ENCODE data around the gene DRAP1. TPM values are rescaled to one million over a fixed set of nuclear protein-coding genes. Genes with fewer than 3 reads are reported as not detected.
A peak's percentile ranks its signal among the peaks of the same experiment; 100 is the strongest.

DRAP1 gene
- total and polyA plus RNA-seq, 9 of the 15 experiments (the other 6 are each of a cell fraction or from before 2014, with no cell fraction given) = 9.6 to 200 (median 92.9) TPM

DNA sequence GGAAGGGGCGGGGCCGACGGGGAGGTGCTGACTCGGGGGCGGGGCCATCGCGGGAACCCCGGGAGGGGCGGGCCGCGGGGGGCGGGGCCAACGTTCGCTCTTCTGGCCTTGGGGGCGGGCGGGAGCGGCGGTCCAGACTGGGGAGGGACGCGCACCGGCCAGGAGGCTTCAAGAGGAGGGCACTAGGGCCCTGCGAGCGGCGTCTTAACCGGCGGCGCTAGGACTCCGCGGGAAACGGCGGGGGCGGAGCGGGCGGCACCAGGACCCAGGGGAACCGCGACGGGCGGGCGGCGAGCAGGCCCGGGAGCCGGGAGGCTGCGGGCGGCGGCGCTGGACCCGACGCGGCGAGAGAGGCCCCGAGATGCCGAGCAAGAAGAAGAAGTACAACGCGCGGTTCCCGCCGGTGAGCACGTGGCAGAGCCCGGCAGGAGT lies at the start of gene DRAP1 (continued):
- TF ChIP-seq YY1 (IDR thresholded peaks at IDR 0.05; ENCODE audit: borderline replicate concordance in 1 of 3, control insufficient read depth in 1 of 3, extremely low read depth in 1 of 3, insufficient read depth in 3 of 3, insufficient read length in 1 of 3, insufficient replicate concordance in 2 of 3, low read depth in 1 of 3, low read length in 2 of 3) = no peak
- TF ChIP-seq CCAR2 (IDR thresholded peaks at IDR 0.05; ENCODE audit: low read depth, low read length) = no peak
- TF ChIP-seq SRSF9 (IDR thresholded peaks at IDR 0.05; ENCODE audit: borderline replicate concordance, low read depth, low read length) = no peak
- TF ChIP-seq NR1H2 (CRISPR knock-in tag; IDR thresholded peaks at IDR 0.05) = no peak
- TF ChIP-seq GTF2E2 (tag; IDR thresholded peaks at IDR 0.05) = no peak
- no peak for TF ChIP-seq ZNF584 (CRISPR knock-in tag; IDR thresholded peaks at IDR 0.05; ENCODE audit: low read depth)
- TF ChIP-seq DPF2 (IDR thresholded peaks at IDR 0.05) = no peak
- TF ChIP-seq, protein P1, sequence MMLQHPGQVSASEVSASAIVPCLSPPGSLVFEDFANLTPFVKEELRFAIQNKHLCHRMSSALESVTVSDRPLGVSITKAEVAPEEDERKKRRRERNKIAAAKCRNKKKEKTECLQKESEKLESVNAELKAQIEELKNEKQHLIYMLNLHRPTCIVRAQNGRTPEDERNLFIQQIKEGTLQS (IDR thresholded peaks at IDR 0.05) = no peak
- TF ChIP-seq, protein P1 (CRISPR knock-in tag; conservative IDR thresholded peaks at IDR 0.05) = 0 out of 2 replicates have a peak, but pooled peaks have one; percentile 35
- TF ChIP-seq RFX1 (IDR thresholded peaks at IDR 0.05) = no peak
- peak; percentile 94 for TF ChIP-seq MTA3 (IDR thresholded peaks at IDR 0.05; ENCODE audit: borderline replicate concordance)
- TF ChIP-seq, protein P2, sequence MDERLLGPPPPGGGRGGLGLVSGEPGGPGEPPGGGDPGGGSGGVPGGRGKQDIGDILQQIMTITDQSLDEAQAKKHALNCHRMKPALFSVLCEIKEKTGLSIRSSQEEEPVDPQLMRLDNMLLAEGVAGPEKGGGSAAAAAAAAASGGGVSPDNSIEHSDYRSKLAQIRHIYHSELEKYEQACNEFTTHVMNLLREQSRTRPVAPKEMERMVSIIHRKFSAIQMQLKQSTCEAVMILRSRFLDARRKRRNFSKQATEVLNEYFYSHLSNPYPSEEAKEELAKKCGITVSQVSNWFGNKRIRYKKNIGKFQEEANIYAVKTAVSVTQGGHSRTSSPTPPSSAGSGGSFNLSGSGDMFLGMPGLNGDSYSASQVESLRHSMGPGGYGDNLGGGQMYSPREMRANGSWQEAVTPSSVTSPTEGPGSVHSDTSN (CRISPR knock-in tag; IDR thresholded peaks at IDR 0.05; ENCODE audit: low read depth) = no peak
- TF ChIP-seq, protein P2 (tag; conservative IDR thresholded peaks at IDR 0.05; ENCODE audit: low read depth) = no peak
- TF ChIP-seq POLR3G (IDR thresholded peaks at IDR 0.05; ENCODE audit: extremely low read depth, insufficient read length, insufficient replicate concordance) = no peak
- TF ChIP-seq, protein P3, sequence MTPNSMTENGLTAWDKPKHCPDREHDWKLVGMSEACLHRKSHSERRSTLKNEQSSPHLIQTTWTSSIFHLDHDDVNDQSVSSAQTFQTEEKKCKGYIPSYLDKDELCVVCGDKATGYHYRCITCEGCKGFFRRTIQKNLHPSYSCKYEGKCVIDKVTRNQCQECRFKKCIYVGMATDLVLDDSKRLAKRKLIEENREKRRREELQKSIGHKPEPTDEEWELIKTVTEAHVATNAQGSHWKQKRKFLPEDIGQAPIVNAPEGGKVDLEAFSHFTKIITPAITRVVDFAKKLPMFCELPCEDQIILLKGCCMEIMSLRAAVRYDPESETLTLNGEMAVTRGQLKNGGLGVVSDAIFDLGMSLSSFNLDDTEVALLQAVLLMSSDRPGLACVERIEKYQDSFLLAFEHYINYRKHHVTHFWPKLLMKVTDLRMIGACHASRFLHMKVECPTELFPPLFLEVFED (CRISPR knock-in tag; conservative IDR thresholded peaks at IDR 0.05) = no peak
- TF ChIP-seq POLR2B (IDR thresholded peaks at IDR 0.05; ENCODE audit: low read depth, partially characterized antibody) = no peak
- 0 out of 2 replicates have a peak, but pooled peaks have one; percentile 60 for TF ChIP-seq ZNF766 (CRISPR knock-in tag; conservative IDR thresholded peaks at IDR 0.05)
- TF ChIP-seq TCFL5 (CRISPR knock-in tag; conservative IDR thresholded peaks at IDR 0.05) = no peak
- no peak for TF ChIP-seq ZNF57 (CRISPR knock-in tag; IDR thresholded peaks at IDR 0.05)
- TF ChIP-seq KHSRP (IDR thresholded peaks at IDR 0.05) = no peak
- TF ChIP-seq CREB1 (IDR thresholded peaks at IDR 0.05) = peak; percentile 76; the same call in 1 of the 2 replicates
- TF ChIP-seq CREB1 (CRISPR knock-in tag; IDR thresholded peaks at IDR 0.05) = peak; percentile 89
- TF ChIP-seq, protein P4, sequence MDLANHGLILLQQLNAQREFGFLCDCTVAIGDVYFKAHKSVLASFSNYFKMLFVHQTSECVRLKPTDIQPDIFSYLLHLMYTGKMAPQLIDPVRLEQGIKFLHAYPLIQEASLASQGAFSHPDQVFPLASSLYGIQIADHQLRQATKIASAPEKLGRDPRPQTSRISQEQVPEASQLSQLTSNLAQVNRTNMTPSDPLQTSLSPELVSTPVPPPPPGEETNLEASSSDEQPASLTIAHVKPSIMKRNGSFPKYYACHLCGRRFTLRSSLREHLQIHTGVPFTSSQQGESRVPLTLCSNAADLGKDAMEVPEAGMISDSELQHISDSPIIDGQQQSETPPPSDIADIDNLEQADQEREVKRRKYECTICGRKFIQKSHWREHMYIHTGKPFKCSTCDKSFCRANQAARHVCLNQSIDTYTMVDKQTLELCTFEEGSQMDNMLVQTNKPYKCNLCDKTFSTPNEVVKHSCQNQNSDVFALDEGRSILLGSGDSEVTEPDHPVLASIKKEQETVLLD (IDR thresholded peaks at IDR 0.05) = no peak
- no peak for TF ChIP-seq ZNF3 (CRISPR knock-in tag; IDR thresholded peaks at IDR 0.05)
- TF ChIP-seq BCOR (IDR thresholded peaks at IDR 0.05) = 0 out of 2 replicates have a peak, but pooled peaks have one; percentile 40
